Left ventricle myocardium inferior (tissue), 1 donor: ENCODE results near the gene C7orf57. TPM values are rescaled to one million over a fixed set of nuclear protein-coding genes. Genes with fewer than 3 reads are reported as not detected.
A peak's percentile ranks its signal among the peaks of the same experiment; 100 is the strongest.

Experiments
- DNase-seq: peaks from one replicate; pipeline ENCODE4 v3.0.0-alpha.2; 2020
- H3K27ac ChIP-seq: fragments of 200-600 bp; replicated peaks from 2 replicates; pipeline ENCODE4 v1.8.0; 2021
- H3K27me3 ChIP-seq: fragments of 200-600 bp; 2 replicates; pipeline ENCODE4 v1.8.0; 2021; ENCODE audit warnings: low read depth
- H3K36me3 ChIP-seq: fragments of 200-600 bp; 2 replicates; pipeline ENCODE4 v1.8.0; 2021
- H3K4me1 ChIP-seq: fragments of 200-600 bp; 2 replicates; pipeline ENCODE4 v1.8.0; 2021
- H3K4me3 ChIP-seq: fragments of 200-600 bp; 2 replicates; pipeline ENCODE4 v1.8.0; 2021; ENCODE audit warnings: mild to moderate bottlenecking, moderate library complexity
- H3K9me3 ChIP-seq: fragments of 200-600 bp; replicated peaks from 2 replicates; pipeline ENCODE4 v1.8.0; 2021
- intact Hi-C: fragments of 100-400 bp; cut with micrococcal nuclease; formaldehyde crosslinking; loops from one replicate; pipeline ENCODE4 v1.11.0; 2022
- total RNA-seq: library from RNA; stranded (reverse); fragmentation: NEBNext Ultra II Directional; extraction: Animal tissue kit (Norgen Biotek cat#: 25700); gene quantifications from one replicate; pipeline ENCODE4 v1.2.1, GENCODE V29; 2021
- TF ChIP-seq, protein P1 (sequence below): fragments of 200-600 bp; IDR thresholded peaks from 2 replicates; pipeline ENCODE4 v1.8.0; 2021; ENCODE audit warnings: antibody characterized with exemption, mild to moderate bottlenecking, borderline replicate concordance
- donor health status: DM: no; HTN: yes; CAD: no; lungs with severe emphysema.

Gene C7orf57
- total RNA-seq, 1 donor from 2014 or later = not detected

GRCh38 chr7:48090095-48090805, 54.9 kb downstream of the C7orf57 start:
- Histone ChIP-seq H3K27ac (peak overlapping the region; percentile 99), H3K4me3 (peak overlapping the region; percentile 89), H3K9me3 (no peaks in the 10 kb centered on the region), H3K4me1 (peaks cover 46% of the 10 kb centered on the region), H3K27me3 (no peaks in the 10 kb centered on the region), H3K36me3 (peaks cover 40% of the 10 kb centered on the region)
- intact Hi-C loops = no loop called here
- TF ChIP-seq, protein P1, sequence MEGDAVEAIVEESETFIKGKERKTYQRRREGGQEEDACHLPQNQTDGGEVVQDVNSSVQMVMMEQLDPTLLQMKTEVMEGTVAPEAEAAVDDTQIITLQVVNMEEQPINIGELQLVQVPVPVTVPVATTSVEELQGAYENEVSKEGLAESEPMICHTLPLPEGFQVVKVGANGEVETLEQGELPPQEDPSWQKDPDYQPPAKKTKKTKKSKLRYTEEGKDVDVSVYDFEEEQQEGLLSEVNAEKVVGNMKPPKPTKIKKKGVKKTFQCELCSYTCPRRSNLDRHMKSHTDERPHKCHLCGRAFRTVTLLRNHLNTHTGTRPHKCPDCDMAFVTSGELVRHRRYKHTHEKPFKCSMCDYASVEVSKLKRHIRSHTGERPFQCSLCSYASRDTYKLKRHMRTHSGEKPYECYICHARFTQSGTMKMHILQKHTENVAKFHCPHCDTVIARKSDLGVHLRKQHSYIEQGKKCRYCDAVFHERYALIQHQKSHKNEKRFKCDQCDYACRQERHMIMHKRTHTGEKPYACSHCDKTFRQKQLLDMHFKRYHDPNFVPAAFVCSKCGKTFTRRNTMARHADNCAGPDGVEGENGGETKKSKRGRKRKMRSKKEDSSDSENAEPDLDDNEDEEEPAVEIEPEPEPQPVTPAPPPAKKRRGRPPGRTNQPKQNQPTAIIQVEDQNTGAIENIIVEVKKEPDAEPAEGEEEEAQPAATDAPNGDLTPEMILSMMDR = no peak
- peak; percentile 47 for DNase-seq

- Histone ChIP-seq H3K27ac (no peak overlapping the region), H3K4me3 (no peak overlapping the region), H3K9me3 (no peaks in the 10 kb centered on the region), H3K27me3 (no peaks in the 10 kb centered on the region), H3K4me1 (peaks cover 46% of the 10 kb centered on the region), H3K36me3 (peaks cover 54% of the 10 kb centered on the region)
- intact Hi-C loops = no loop called here
- DNase-seq = no peak
- TF ChIP-seq, protein P1 = no peak
Observed at GRCh38 chr7:48091506-48092433, 56.4 kb downstream of the C7orf57 start.

DNA sequence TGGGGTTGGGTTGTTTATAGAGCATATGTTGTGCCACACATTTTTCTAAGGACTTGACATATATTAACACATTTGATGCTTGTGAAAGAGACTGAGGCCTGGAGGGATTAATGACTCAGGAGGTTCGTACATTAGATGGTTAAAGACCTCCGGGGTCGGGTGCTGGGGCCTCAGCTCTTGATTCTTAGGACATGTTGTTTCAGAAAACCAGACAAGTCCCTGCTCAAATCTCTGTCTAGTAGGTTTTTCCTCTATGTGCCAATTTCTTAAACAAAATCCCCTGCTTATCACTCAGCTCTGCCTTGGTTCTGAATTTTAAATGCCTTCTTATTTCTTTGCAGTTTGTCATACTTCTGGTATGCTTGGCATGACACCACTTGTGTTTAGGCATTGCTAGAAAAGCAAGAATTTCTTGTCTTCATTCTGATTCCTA, 59.5 kb downstream of the C7orf57 start:
- H3K27me3 ChIP-seq = no peaks in the 10 kb centered on the region
- no peak for DNase-seq
- peaks cover 68% of the 10 kb centered on the region for H3K36me3 ChIP-seq
- intact Hi-C loops = no loop called here
- peaks cover 36% of the 10 kb centered on the region for H3K4me1 ChIP-seq
- TF ChIP-seq, protein P1 = no peak
- no peak overlapping the region for H3K4me3 ChIP-seq
- no peak overlapping the region for H3K27ac ChIP-seq
- H3K9me3 ChIP-seq = no peaks in the 10 kb centered on the region

DNA sequence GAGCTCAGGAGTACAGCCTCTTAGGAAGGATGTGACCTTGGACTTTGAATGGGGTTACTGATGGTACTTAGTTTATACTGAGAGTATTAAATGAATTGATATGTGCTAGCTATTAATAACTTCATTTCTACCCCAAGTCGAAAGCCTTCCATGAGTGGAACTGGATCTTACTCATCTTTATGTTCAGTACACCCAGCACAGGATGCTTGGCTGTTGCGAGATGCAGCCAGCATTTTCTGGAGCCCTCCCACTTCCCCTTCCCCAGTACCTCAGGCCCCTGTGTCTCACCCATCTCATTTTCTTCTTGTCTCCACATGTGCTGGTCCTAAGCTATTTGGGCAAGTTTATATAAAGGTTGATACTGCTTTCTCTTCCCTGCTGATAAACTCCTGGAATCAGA, 60.9 kb downstream of the C7orf57 start:
- no peak for DNase-seq
- Histone ChIP-seq H3K4me3 (no peak overlapping the region), H3K9me3 (no peaks in the 10 kb centered on the region), H3K36me3 (peaks cover 77% of the 10 kb centered on the region), H3K4me1 (peaks cover 27% of the 10 kb centered on the region), H3K27me3 (no peaks in the 10 kb centered on the region), H3K27ac (no peak overlapping the region)
- intact Hi-C loops = no loop called here
- TF ChIP-seq, protein P1 = no peak

GRCh38 chr7:48097521-48098231, 62.3 kb downstream of the C7orf57 start:
- Histone ChIP-seq H3K4me3 (no peak overlapping the region), H3K36me3 (peaks cover 79% of the 10 kb centered on the region), H3K9me3 (no peaks in the 10 kb centered on the region), H3K4me1 (peaks cover 27% of the 10 kb centered on the region), H3K27me3 (no peaks in the 10 kb centered on the region), H3K27ac (no peak overlapping the region)
- intact Hi-C loops = no loop called here
- DNase-seq = no peak
- TF ChIP-seq, protein P1 = no peak
